Neural cell (in vitro differentiated cells): ENCODE measurements around the gene SLC6A20. TPM values are rescaled to one million over a fixed set of nuclear protein-coding genes. Genes with fewer than 3 reads are reported as not detected.

Experiments
- H2AFZ ChIP-seq: fragments of 200-600, 300-800 bp; sonication (generic), shearing (Covaris generic); 2 replicates; pipeline ENCODE4 v1.6.0; 2014; ENCODE audit warnings: low read depth, mild to moderate bottlenecking, antibody characterized with exemption, low read length, moderate library complexity
- H3F3A ChIP-seq: fragments of 200-600 bp; shearing (Covaris generic); 2 replicates; pipeline ENCODE4 v1.6.1; 2016; ENCODE audit warnings: mild to moderate bottlenecking, moderate library complexity, mixed read lengths, antibody characterized with exemption, low read length; ENCODE audit not compliant: insufficient read depth, poor library complexity, severe bottlenecking
- H3K27ac ChIP-seq: fragments of 200-600, 300-800 bp; sonication (generic), shearing (Covaris generic); 2 replicates; pipeline ENCODE4 v1.5.1; 2014; ENCODE audit warnings: mild to moderate bottlenecking, low read length, moderate library complexity
- H3K27me3 ChIP-seq: fragments of 300-800, 200-600 bp; sonication (generic), shearing (Covaris generic); 2 replicates; pipeline ENCODE4 v1.6.0; 2014; ENCODE audit warnings: mild to moderate bottlenecking, low read depth, low read length, moderate library complexity; ENCODE audit not compliant: insufficient read depth
- H3K36me3 ChIP-seq: fragments of 300-800, 200-600 bp; sonication (generic), shearing (Covaris generic); 2 replicates; pipeline ENCODE4 v1.5.1; 2014; ENCODE audit warnings: mild to moderate bottlenecking, antibody characterized with exemption, low read length, moderate library complexity; ENCODE audit not compliant: insufficient read depth
- H3K4me2 ChIP-seq: fragments of 300-800, 200-600 bp; sonication (generic), shearing (Covaris generic); 2 replicates; pipeline ENCODE4 v1.6.0; 2014; ENCODE audit warnings: mild to moderate bottlenecking, low read length
- H3K4me3 ChIP-seq: fragments of 300-800, 200-600 bp; sonication (generic), shearing (Covaris generic); 2 replicates; pipeline ENCODE4 v1.5.1; 2014; ENCODE audit warnings: mild to moderate bottlenecking, low read length, moderate library complexity
- H3K79me2 ChIP-seq: fragments of 200-600 bp; shearing (Covaris generic); replicated peaks from 2 replicates; pipeline ENCODE4 v1.6.0; 2014; ENCODE audit warnings: mild to moderate bottlenecking, low read length, moderate library complexity; ENCODE audit not compliant: insufficient read depth
- H3K9ac ChIP-seq: fragments of 300-800, 200-600 bp; sonication (generic), shearing (Covaris generic); 2 replicates; pipeline ENCODE4 v1.6.1; 2016; ENCODE audit warnings: mild to moderate bottlenecking, low read length, mixed read lengths
- H3K9me2 ChIP-seq: fragments of 200-600 bp; shearing (Covaris generic); 2 replicates; pipeline ENCODE4 v1.6.1; 2016; ENCODE audit warnings: mild to moderate bottlenecking, low read length, mixed read lengths; ENCODE audit not compliant: insufficient read depth
- H3K9me3 ChIP-seq: fragments of 200-600, 300-800 bp; sonication (generic), shearing (Covaris generic); 2 replicates; pipeline ENCODE4 v1.6.1; 2016; ENCODE audit warnings: mild to moderate bottlenecking, mixed run types, low read length, moderate library complexity, mixed read lengths
- H4K20me1 ChIP-seq: fragments of 200-600 bp; shearing (Covaris generic); 2 replicates; pipeline ENCODE4 v1.6.1; 2016; ENCODE audit warnings: mild to moderate bottlenecking, mixed run types; ENCODE audit not compliant: insufficient read depth
- EP300 ChIP-seq: fragments of 450-650 bp; conservative IDR thresholded peaks from 2 replicates; pipeline ENCODE4 v1.6.1; 2014; ENCODE audit warnings: antibody characterized with exemption, mild to moderate bottlenecking, moderate library complexity; ENCODE audit not compliant: poor library complexity, severe bottlenecking
- EZH2 ChIP-seq: fragments of 200-600, 300-800 bp; shearing (Covaris generic), sonication (generic); IDR thresholded peaks from 2 replicates; pipeline ENCODE4 v1.6.1; 2014; ENCODE audit warnings: antibody characterized with exemption, low read length, borderline replicate concordance, mild to moderate bottlenecking; ENCODE audit not compliant: insufficient read depth, poor library complexity, severe bottlenecking
- MXI1 ChIP-seq: fragments of 450-650 bp; conservative IDR thresholded peaks from 2 replicates; pipeline ENCODE4 v1.6.1; 2014; ENCODE audit warnings: antibody characterized with exemption, mild to moderate bottlenecking; ENCODE audit not compliant: poor library complexity, severe bottlenecking
- POLR2AphosphoS5 ChIP-seq: IDR thresholded peaks from 2 replicates; pipeline ENCODE4 v1.6.1; 2012
- RAD21 ChIP-seq: fragments of 450-650 bp; conservative IDR thresholded peaks from 2 replicates; pipeline ENCODE4 v1.6.1; 2014; ENCODE audit warnings: antibody characterized with exemption, mild to moderate bottlenecking, moderate library complexity
- SMC3 ChIP-seq: fragments of 450-650 bp; conservative IDR thresholded peaks from 2 replicates; pipeline ENCODE4 v1.6.1; 2014; ENCODE audit warnings: antibody characterized with exemption, mild to moderate bottlenecking, moderate library complexity; ENCODE audit not compliant: poor library complexity
- TAF1 ChIP-seq: IDR thresholded peaks from 2 replicates; pipeline ENCODE4 v1.6.1; 2012; ENCODE audit warnings: low read depth
- polyA plus RNA-seq: library from polyadenylated mRNA; depleted of rRNA; stranded (reverse); fragments of >200 nt; gene quantifications from 2 replicates; pipeline ENCODE4 v1.2.3, GENCODE V29; 2014
- TF ChIP-seq, protein P1 (sequence below): IDR thresholded peaks from 2 replicates; pipeline ENCODE4 v1.6.1; 2012; ENCODE audit warnings: borderline replicate concordance
- TF ChIP-seq, protein P2 (sequence below): fragments of 450-650 bp; IDR thresholded peaks from 2 replicates; pipeline ENCODE4 v1.5.1; 2014; ENCODE audit warnings: antibody characterized with exemption, mild to moderate bottlenecking, moderate library complexity; ENCODE audit not compliant: poor library complexity, severe bottlenecking

Gene SLC6A20
- polyA plus RNA-seq, 1 donor from 2014 or later = not detected

DNA sequence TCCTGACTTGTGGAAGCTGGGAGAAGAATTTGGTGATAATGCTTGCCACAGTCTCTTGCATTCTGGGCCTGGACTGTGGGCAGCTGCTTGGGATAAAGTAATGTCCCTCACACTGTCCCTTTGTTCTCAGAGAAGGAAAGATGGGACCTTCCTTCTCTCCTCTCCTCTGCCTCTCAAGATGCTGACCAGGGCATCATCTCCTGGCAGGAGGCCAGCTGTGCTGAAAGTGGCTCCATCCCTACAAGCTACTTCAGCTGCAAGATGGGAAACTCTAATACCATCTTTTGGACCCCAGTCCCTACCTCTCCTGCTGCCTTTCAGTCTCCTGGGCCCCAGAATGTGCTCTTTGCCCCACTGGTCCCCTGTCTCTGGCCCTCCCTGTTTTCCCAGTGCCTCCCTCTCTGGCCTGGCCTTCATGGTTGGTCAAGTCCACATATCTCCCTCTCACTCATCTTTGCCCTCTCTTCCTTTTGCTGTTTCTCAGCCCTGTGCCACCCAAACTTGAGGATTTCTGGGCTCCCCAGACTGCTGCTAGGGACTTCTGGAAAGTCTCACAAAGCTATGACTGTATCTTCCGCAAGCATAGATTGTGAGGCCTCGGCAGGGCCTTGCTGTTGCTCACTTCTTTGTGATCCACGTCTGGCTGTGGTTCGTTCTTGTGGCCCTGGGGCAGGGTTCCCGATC lies 7.1 kb upstream of the SLC6A20 start:
- Histone ChIP-seq H3F3A (no peaks in the 10 kb centered on the region), H2AFZ (no peak overlapping the region), H3K27ac (no peak overlapping the region), H4K20me1 (no peaks in the 10 kb centered on the region), H3K27me3 (peaks cover under 1% of the 10 kb centered on the region), H3K4me3 (no peak overlapping the region), H3K9me2 (no peaks in the 10 kb centered on the region), H3K79me2 (no peaks in the 10 kb centered on the region), H3K4me2 (no peak overlapping the region), H3K9me3 (no peaks in the 10 kb centered on the region), H3K36me3 (no peaks in the 10 kb centered on the region), H3K9ac (no peak overlapping the region)
- no peak for TF ChIP-seq TAF1
- TF ChIP-seq, protein P1, sequence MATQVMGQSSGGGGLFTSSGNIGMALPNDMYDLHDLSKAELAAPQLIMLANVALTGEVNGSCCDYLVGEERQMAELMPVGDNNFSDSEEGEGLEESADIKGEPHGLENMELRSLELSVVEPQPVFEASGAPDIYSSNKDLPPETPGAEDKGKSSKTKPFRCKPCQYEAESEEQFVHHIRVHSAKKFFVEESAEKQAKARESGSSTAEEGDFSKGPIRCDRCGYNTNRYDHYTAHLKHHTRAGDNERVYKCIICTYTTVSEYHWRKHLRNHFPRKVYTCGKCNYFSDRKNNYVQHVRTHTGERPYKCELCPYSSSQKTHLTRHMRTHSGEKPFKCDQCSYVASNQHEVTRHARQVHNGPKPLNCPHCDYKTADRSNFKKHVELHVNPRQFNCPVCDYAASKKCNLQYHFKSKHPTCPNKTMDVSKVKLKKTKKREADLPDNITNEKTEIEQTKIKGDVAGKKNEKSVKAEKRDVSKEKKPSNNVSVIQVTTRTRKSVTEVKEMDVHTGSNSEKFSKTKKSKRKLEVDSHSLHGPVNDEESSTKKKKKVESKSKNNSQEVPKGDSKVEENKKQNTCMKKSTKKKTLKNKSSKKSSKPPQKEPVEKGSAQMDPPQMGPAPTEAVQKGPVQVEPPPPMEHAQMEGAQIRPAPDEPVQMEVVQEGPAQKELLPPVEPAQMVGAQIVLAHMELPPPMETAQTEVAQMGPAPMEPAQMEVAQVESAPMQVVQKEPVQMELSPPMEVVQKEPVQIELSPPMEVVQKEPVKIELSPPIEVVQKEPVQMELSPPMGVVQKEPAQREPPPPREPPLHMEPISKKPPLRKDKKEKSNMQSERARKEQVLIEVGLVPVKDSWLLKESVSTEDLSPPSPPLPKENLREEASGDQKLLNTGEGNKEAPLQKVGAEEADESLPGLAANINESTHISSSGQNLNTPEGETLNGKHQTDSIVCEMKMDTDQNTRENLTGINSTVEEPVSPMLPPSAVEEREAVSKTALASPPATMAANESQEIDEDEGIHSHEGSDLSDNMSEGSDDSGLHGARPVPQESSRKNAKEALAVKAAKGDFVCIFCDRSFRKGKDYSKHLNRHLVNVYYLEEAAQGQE = no peak
- TF ChIP-seq POLR2AphosphoS5 = no peak
- no peak for TF ChIP-seq SMC3
- TF ChIP-seq RAD21 = no peak
- TF ChIP-seq, protein P2, sequence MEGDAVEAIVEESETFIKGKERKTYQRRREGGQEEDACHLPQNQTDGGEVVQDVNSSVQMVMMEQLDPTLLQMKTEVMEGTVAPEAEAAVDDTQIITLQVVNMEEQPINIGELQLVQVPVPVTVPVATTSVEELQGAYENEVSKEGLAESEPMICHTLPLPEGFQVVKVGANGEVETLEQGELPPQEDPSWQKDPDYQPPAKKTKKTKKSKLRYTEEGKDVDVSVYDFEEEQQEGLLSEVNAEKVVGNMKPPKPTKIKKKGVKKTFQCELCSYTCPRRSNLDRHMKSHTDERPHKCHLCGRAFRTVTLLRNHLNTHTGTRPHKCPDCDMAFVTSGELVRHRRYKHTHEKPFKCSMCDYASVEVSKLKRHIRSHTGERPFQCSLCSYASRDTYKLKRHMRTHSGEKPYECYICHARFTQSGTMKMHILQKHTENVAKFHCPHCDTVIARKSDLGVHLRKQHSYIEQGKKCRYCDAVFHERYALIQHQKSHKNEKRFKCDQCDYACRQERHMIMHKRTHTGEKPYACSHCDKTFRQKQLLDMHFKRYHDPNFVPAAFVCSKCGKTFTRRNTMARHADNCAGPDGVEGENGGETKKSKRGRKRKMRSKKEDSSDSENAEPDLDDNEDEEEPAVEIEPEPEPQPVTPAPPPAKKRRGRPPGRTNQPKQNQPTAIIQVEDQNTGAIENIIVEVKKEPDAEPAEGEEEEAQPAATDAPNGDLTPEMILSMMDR = no peak
- TF ChIP-seq EZH2 = no peak
- TF ChIP-seq EP300 = no peak
- no peak for TF ChIP-seq MXI1

DNA sequence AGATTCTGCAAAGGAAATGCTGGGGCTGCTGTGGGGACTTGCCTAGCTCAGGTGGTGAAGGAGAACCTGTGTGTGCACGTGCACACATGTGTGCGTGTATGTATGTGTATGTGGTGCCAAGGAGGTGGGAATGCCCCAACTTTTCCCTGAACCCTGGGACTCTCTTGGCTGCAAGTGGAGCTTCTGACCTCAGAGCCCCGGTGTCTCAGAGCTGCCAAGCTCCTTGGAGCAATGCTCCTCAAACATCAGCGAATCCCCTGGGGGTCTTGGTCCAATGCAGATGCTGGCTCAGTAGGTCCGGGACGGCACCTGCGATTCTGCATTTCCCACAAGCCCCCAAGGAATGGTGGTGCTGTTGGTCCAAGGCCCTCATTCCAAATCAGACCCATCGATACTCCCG lies 5.8 kb upstream of the SLC6A20 start:
- TF ChIP-seq, protein P2 = no peak
- TF ChIP-seq RAD21 (no peak), MXI1 (no peak), SMC3 (no peak), TAF1 (no peak), EZH2 (no peak), POLR2AphosphoS5 (no peak), EP300 (no peak)
- TF ChIP-seq, protein P1 = no peak
- Histone ChIP-seq H2AFZ (no peak overlapping the region), H3K9me3 (no peaks in the 10 kb centered on the region), H3F3A (no peaks in the 10 kb centered on the region), H3K27ac (no peak overlapping the region), H3K36me3 (no peaks in the 10 kb centered on the region), H3K9ac (no peak overlapping the region), H3K27me3 (peaks cover 12% of the 10 kb centered on the region), H3K9me2 (no peaks in the 10 kb centered on the region), H4K20me1 (no peaks in the 10 kb centered on the region), H3K4me3 (no peak overlapping the region), H3K79me2 (no peaks in the 10 kb centered on the region), H3K4me2 (no peak overlapping the region)
